ENCODE measurements around the gene TRPC4.
A peak's percentile ranks its signal among the peaks of the same experiment; 100 is the strongest.

Gene TRPC4

GRCh38 chr13:37899753-37900152 is 30.2 kb upstream of the TRPC4 start:
- TF ChIP-seq, protein P1, sequence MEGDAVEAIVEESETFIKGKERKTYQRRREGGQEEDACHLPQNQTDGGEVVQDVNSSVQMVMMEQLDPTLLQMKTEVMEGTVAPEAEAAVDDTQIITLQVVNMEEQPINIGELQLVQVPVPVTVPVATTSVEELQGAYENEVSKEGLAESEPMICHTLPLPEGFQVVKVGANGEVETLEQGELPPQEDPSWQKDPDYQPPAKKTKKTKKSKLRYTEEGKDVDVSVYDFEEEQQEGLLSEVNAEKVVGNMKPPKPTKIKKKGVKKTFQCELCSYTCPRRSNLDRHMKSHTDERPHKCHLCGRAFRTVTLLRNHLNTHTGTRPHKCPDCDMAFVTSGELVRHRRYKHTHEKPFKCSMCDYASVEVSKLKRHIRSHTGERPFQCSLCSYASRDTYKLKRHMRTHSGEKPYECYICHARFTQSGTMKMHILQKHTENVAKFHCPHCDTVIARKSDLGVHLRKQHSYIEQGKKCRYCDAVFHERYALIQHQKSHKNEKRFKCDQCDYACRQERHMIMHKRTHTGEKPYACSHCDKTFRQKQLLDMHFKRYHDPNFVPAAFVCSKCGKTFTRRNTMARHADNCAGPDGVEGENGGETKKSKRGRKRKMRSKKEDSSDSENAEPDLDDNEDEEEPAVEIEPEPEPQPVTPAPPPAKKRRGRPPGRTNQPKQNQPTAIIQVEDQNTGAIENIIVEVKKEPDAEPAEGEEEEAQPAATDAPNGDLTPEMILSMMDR (IDR thresholded peaks at IDR 0.05; ENCODE audit: low read depth, low read length) = no peak
- H3K4me3 ChIP-seq (ENCODE audit: low read depth, low read length) = no peak overlapping the region

DNA sequence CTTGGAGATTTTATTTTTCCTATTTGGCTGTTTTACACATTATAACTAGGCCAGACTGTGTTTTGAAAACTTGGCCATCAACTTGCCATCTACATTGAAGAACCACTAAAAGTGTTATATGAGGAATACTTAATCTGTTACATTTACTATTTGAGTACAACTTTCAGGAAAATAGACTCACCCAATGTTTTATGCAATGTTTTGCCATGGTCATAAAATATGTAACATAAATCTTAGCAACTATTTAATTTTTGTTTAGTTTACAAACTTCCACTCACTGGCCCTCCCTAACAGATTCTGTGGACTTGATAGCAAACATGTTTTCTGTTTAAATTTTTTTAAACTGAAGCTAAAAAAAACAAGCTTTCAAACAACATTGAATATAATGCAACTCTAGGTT is 23.7 kb upstream of the TRPC4 start:
- TF ChIP-seq, protein P1 (IDR thresholded peaks at IDR 0.05; ENCODE audit: low read depth, low read length) = no peak
- H3K4me3 ChIP-seq (ENCODE audit: low read depth, low read length) = no peak overlapping the region

- H3K4me3 ChIP-seq (ENCODE audit: low read depth, low read length) = no peak overlapping the region
- TF ChIP-seq, protein P1 (IDR thresholded peaks at IDR 0.05; ENCODE audit: low read depth, low read length) = no peak
Observed at GRCh38 chr13:37889820-37890219, 20.2 kb upstream of the TRPC4 start.

DNA sequence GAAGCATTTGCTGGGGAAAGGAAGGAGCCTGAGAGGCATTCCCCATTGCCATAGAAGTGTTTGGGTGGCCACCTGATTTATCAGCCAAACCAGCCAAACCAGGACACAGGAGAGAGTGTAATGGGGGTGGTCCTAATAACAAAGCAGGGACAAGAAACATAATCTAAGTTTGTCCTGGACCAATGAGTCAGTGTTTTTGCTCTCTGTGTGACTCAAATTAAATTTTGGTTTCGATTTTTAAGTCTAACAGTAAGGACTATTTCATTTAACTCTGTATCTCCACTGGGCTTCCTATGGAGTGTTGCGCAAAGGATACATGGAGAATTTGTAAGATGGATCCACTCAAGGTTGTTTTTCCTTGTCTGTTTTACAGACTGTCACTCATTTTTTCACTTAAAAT is 19.5 kb upstream of the TRPC4 start:
- peak overlapping the region; percentile 20 for H3K4me3 ChIP-seq (ENCODE audit: low read depth, low read length)

DNA sequence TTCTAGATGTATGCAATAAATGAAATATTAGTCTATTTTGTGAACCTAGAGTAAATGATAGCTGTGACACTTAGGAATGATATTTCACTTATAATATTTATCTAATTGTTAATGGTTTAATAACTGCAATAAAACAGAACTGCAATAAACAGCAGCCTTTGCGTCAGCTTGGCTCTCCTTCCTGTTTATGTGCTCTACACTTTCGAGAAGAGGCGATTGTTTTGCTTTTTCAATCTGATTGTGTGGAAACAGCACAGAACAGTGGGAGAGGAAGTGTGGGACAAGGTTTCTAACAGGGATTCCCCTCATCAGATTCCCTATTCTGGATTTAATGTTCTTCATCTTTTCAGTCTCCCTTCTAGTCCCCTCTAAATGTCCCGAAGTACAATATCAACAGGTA is 17.3 kb upstream of the TRPC4 start:
- TF ChIP-seq, protein P1 (IDR thresholded peaks at IDR 0.05; ENCODE audit: low read depth, low read length) = no peak

More for the DNA sequence above, 19.5 kb upstream of the TRPC4 start:
- TF ChIP-seq, protein P1 (IDR thresholded peaks at IDR 0.05; ENCODE audit: low read depth, low read length) = no peak

DNA sequence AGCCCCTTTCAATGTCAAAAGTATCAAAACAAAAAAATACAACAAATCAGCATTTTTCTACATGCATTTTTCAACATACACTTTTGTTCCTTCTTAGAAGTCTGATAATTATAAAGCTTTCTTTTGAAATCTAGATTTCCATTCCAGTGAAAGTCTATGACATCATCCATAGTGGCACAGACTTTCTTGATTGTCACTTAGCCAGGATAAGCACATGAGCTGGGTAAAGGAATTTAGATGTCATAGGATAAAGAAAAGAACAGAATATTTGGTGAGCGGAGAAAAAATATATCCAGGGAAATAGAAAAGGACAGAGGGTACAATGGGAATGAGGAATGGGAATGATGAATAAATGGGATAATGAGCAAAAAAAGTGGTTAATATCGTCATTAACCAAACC is 15.1 kb upstream of the TRPC4 start:
- TF ChIP-seq, protein P1 (IDR thresholded peaks at IDR 0.05; ENCODE audit: low read depth, low read length) = no peak
- H3K4me3 ChIP-seq (ENCODE audit: low read depth, low read length) = no peak overlapping the region

More for the DNA sequence above, 17.3 kb upstream of the TRPC4 start:
- H3K4me3 ChIP-seq (ENCODE audit: low read depth, low read length) = no peak overlapping the region

DNA sequence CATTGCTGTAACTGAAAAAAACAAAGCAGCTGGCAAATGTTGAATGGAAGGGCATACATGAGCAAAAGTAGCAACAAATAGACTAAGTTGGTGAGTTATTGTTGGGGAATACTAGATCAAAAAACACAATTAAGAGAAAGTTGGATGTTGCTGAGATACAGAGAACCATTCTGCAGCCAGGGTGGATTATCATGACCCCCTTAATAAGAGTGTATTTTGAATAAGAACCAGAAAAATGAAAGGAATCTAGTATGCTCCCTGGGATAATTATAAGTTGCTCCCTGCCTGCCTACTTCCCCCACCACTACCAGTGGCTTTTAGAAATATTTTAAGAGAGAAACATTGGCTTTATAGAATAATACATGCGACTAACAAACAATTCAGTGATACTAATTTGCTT is 14.5 kb upstream of the TRPC4 start:
- H3K4me3 ChIP-seq (ENCODE audit: low read depth, low read length) = no peak overlapping the region
- TF ChIP-seq, protein P1 (IDR thresholded peaks at IDR 0.05; ENCODE audit: low read depth, low read length) = no peak

Data from WI38 (cell line).